Measurements from ENCODE around the gene FAM9A. TPM values are rescaled to one million over a fixed set of nuclear protein-coding genes. Genes with fewer than 3 reads are reported as not detected.

Gene FAM9A
- total and polyA plus RNA-seq, 9 donors, result not detected

DNA sequence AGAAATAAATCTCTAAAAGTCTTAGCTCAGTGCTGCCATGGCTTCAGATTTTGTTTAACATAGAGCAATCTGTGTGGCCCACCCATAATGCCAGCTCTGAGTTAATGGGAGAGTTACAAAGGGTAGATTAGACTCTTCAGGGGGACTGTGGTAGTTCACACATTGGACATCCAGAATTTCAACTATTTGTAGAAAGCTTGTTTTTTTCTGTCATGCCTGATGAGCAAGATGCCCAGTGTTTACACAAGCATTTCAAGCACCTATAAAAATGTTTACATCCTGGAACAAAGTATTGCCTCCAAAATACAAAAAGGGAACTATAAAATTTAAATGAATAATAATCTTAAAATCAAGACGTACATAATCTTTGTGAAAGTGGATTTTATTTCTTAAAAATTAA, 43.0 kb upstream of the FAM9A start:
- Histone ChIP-seq H3K27ac (ENCODE audit: low read length) (no peak overlapping the region), H3K4me1 (ENCODE audit: control insufficient read depth, insufficient read depth, low read length) (no peaks in the 10 kb centered on the region), H3K4me3 (ENCODE audit: low read length) (no peak overlapping the region), H3K27me3 (ENCODE audit: control insufficient read depth, insufficient read depth, low read length) (peaks cover 14% of the 10 kb centered on the region), H3K36me3 (ENCODE audit: control insufficient read depth, insufficient read depth, low read length) (no peaks in the 10 kb centered on the region), H3K9me3 (replicated peaks; ENCODE audit: control insufficient read depth, low read depth, low read length) (no peaks in the 10 kb centered on the region)
- DNase-seq, result no peak
- no CpG with 5 or more reads among the region's 1 CpG for WGBS (ENCODE audit: insufficient coverage)

DNA sequence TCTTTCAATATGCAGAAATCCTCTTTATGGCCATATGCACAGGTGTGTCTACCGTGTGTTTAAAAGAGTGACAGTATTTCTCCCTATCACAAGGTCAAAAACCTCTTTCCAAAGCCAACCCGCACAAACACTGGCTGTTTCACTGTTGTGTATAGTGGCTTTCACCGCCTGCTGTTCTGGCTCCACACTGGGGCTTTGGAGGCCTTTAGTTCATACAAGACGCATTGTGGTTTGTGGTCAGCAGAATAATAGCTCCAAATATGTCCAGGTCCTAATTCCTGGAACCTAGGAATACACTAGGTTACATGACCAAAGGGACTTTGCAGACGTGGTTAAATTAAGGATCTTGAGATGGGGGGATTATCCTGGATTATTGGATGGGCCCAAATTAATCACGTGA, 40.7 kb upstream of the FAM9A start:
- Histone ChIP-seq H3K9me3 (replicated peaks; ENCODE audit: control insufficient read depth, low read depth, low read length) (no peaks in the 10 kb centered on the region), H3K4me3 (ENCODE audit: low read length) (no peak overlapping the region), H3K4me1 (ENCODE audit: control insufficient read depth, insufficient read depth, low read length) (no peaks in the 10 kb centered on the region), H3K27me3 (ENCODE audit: control insufficient read depth, insufficient read depth, low read length) (peaks cover 21% of the 10 kb centered on the region), H3K36me3 (ENCODE audit: control insufficient read depth, insufficient read depth, low read length) (no peaks in the 10 kb centered on the region), H3K27ac (ENCODE audit: low read length) (no peak overlapping the region)
- no peak for DNase-seq
- 92% methylated on average over 2 of the region's 6 CpGs for WGBS (ENCODE audit: insufficient coverage)

DNA sequence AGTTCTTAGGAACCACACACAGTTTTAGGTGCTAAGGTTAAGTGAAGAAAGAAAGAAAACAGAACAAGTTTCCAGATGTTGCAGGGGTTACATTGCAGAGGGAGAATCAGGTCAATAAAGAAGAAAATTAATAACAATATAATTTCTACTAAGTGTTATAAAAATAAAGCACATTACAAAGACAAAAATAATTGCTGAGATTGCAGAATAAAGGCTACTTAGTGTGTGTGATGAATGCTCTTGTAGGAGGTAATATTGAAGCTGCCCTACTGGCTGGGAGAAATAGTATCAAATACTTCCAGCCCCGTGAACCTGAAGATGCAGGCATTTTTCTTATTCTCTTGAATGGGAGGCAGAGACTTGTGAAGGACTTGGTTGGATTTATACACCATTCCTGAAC, 33.2 kb upstream of the FAM9A start:
- Histone ChIP-seq H3K9me3 (replicated peaks; ENCODE audit: control insufficient read depth, low read depth, low read length) (no peaks in the 10 kb centered on the region), H3K27ac (ENCODE audit: low read length) (no peak overlapping the region), H3K27me3 (ENCODE audit: control insufficient read depth, insufficient read depth, low read length) (peaks cover 23% of the 10 kb centered on the region), H3K4me1 (ENCODE audit: control insufficient read depth, insufficient read depth, low read length) (no peaks in the 10 kb centered on the region), H3K4me3 (ENCODE audit: low read length) (no peak overlapping the region), H3K36me3 (ENCODE audit: control insufficient read depth, insufficient read depth, low read length) (no peaks in the 10 kb centered on the region)
- WGBS (ENCODE audit: insufficient coverage), result no CpG with 5 or more reads among the region's 1 CpG
- DNase-seq, result no peak

DNA sequence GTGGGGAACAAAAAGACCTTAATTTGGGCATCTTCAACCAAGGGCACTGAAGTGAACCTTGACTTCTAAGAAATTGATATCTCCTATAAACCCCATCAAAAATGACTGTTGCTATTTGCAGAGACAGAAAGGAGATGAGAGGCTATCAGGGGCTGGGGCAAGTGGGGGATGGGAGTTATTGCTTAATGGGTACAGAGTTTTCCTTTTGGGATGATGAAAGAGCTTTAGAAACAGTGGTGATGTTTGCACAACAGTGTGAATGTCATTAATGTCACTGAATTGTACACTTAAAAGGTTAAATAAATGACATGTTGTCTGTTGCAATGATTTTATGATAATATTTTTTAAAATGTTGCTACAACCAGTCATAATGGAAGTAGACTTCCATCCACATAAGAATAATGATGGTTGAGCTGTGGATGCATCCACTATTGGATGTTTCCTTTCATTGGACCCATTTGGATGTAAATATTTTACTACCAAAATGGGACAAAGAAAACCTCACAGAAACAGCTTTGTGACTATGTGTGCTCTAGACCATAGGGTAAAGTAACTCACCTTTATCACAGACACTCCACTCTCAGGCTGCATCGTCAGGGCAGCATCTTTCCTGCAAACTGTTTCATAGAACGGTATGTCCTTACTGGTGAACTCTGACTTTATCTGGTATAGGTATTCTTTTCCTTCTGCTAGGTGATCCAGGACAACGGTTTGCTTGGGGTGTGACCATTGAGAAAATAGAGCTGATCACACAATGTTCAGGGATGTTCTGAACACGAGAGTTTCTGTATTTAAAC, 31.6 kb upstream of the FAM9A start:
- no peak overlapping the region for H3K4me3 ChIP-seq (ENCODE audit: low read length)
- H3K27ac ChIP-seq (ENCODE audit: low read length), result no peak overlapping the region
- WGBS (ENCODE audit: insufficient coverage), result no CpG with 5 or more reads among the region's 4 CpGs
- H3K4me1 ChIP-seq (ENCODE audit: control insufficient read depth, insufficient read depth, low read length), result no peaks in the 10 kb centered on the region
- H3K36me3 ChIP-seq (ENCODE audit: control insufficient read depth, insufficient read depth, low read length), result no peaks in the 10 kb centered on the region
- DNase-seq, result no peak
- no peaks in the 10 kb centered on the region for H3K9me3 ChIP-seq (replicated peaks; ENCODE audit: control insufficient read depth, low read depth, low read length)
- peaks cover 20% of the 10 kb centered on the region for H3K27me3 ChIP-seq (ENCODE audit: control insufficient read depth, insufficient read depth, low read length)

DNA sequence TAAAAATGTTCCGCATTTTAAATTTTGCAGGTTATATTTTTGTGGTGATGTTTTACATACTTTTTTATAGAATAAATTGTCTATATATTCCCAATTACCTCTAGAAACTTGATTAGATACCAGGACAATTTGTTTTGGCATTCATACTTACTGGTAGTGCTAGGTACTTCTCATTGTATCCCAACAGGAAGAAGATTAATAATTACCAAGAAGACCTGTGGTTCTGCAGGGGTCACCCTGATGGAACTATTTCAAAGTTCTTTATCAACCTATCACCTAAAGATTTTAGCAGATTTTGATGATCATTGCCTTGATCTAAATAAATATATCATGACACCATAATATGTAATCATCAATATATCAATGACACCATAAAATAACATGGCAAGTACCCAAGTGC, 22.5 kb upstream of the FAM9A start:
- Histone ChIP-seq H3K4me3 (ENCODE audit: low read length) (no peak overlapping the region), H3K36me3 (ENCODE audit: control insufficient read depth, insufficient read depth, low read length) (no peaks in the 10 kb centered on the region), H3K9me3 (replicated peaks; ENCODE audit: control insufficient read depth, low read depth, low read length) (no peaks in the 10 kb centered on the region), H3K4me1 (ENCODE audit: control insufficient read depth, insufficient read depth, low read length) (no peaks in the 10 kb centered on the region), H3K27me3 (ENCODE audit: control insufficient read depth, insufficient read depth, low read length) (peaks cover 13% of the 10 kb centered on the region), H3K27ac (ENCODE audit: low read length) (no peak overlapping the region)
- DNase-seq, result no peak
- WGBS (ENCODE audit: insufficient coverage), result no CpG with 5 or more reads among the region's 1 CpG

DNA sequence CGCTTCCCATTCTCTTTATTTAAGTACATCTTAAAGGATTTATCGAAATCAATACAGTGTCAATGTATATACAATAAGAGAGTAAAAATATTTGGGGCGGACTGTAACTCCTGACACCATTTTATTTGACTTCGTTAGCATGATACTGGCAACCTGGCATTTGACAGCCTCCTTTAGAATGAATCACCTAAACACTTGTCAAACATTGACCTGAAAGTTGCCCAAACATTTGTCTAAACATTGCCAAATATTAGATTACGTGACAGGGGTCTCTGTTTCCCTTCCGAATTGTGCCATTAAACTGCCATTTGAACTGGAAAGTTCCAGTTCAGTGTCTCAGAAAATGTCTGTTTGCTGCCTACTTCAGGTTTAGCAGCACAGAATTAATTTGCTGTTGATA, 20.8 kb upstream of the FAM9A start:
- 86% methylated on average over 2 of the region's 6 CpGs for WGBS (ENCODE audit: insufficient coverage)
- no peaks in the 10 kb centered on the region for H3K4me1 ChIP-seq (ENCODE audit: control insufficient read depth, insufficient read depth, low read length)
- H3K4me3 ChIP-seq (ENCODE audit: low read length), result no peak overlapping the region
- H3K27me3 ChIP-seq (ENCODE audit: control insufficient read depth, insufficient read depth, low read length), result peaks cover 13% of the 10 kb centered on the region
- DNase-seq, result no peak
- H3K9me3 ChIP-seq (replicated peaks; ENCODE audit: control insufficient read depth, low read depth, low read length), result no peaks in the 10 kb centered on the region
- H3K27ac ChIP-seq (ENCODE audit: low read length), result no peak overlapping the region
- H3K36me3 ChIP-seq (ENCODE audit: control insufficient read depth, insufficient read depth, low read length), result no peaks in the 10 kb centered on the region

DNA sequence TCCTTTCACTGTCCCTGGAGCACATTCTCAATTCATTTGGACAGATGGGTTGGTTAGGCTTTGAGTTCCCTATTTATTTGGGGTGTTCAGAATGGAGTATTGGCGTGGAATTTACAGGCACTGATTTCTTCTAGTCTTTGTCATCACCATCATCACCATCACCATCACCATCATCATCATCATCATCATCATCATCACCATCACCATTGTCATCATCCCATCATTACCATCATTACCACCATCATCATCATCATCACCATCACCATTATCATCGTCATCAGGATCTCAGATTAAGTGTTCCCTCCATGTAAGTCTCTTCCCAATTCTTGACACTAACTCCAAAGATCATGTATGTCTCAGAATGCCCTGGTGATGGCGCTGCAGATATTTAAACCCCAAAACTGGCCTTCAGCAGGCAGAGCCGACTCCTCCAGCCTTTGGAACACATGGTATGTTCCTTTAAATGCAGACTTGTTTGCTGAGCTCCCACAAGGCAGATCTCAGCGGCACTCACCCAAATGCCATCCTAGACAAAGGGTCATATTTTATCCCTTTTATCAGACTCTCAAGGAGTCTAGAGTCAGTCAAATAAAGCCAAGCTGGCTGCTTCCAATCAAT, 19.8 kb upstream of the FAM9A start:
- peak; percentile 3 for DNase-seq
- no peak overlapping the region for H3K27ac ChIP-seq (ENCODE audit: low read length)
- no peak overlapping the region for H3K4me3 ChIP-seq (ENCODE audit: low read length)
- no peaks in the 10 kb centered on the region for H3K9me3 ChIP-seq (replicated peaks; ENCODE audit: control insufficient read depth, low read depth, low read length)
- H3K36me3 ChIP-seq (ENCODE audit: control insufficient read depth, insufficient read depth, low read length), result no peaks in the 10 kb centered on the region
- H3K27me3 ChIP-seq (ENCODE audit: control insufficient read depth, insufficient read depth, low read length), result peaks cover 10% of the 10 kb centered on the region
- H3K4me1 ChIP-seq (ENCODE audit: control insufficient read depth, insufficient read depth, low read length), result no peaks in the 10 kb centered on the region
- 24% methylated on average over 4 of the region's 5 CpGs for WGBS (ENCODE audit: insufficient coverage)

DNA sequence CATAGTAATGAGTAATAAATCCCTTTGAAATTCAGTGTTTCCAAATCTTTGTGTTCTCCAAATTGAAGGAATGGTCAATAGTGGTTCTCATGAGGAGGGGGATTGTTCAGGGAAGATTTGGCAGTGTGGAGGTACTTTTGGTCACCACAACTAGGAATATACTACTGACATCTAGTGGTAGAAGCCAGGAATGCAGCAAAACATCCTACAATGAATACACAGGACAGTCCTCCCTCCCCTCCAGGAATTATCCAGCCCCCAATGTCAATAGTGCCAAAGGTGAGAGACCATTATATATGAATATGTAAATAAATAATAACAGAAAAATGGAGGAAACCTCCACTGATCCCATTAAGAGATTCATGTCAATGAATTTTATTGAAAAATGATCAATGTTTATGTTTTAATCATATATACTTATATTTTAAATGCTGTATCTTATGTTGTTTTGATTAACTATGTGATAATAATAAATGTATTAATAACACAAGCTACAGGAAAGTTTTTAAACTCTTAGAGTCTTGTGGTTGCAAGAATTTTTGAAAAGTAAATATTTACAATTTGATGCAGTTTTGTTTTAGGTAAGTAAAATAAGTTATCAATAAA, 14.4 kb upstream of the FAM9A start:
- Histone ChIP-seq H3K27ac (ENCODE audit: low read length) (no peak overlapping the region), H3K36me3 (ENCODE audit: control insufficient read depth, insufficient read depth, low read length) (no peaks in the 10 kb centered on the region), H3K9me3 (replicated peaks; ENCODE audit: control insufficient read depth, low read depth, low read length) (no peaks in the 10 kb centered on the region), H3K4me1 (ENCODE audit: control insufficient read depth, insufficient read depth, low read length) (no peaks in the 10 kb centered on the region), H3K27me3 (ENCODE audit: control insufficient read depth, insufficient read depth, low read length) (peaks cover 3% of the 10 kb centered on the region), H3K4me3 (ENCODE audit: low read length) (no peak overlapping the region)
- peak; percentile 67 for DNase-seq

DNA sequence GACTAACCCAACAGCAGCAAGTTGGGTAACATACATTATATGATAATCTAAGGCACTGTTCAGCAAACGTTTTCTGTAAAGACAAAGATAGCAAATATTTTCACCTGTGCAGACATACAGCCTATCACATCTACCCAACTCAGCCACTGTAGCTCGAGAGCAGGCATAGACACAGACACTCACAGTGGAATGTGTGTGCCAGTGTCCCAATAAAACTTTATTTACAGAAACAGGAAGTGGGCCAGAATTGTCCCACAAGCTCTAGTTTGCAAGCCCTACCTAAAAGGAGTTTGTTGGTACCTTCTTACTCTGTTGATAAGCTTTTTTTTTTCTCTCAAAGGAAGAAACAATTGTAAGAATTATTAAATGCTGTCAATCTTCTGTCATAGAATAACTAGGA, 11.9 kb upstream of the FAM9A start:
- Histone ChIP-seq H3K9me3 (replicated peaks; ENCODE audit: control insufficient read depth, low read depth, low read length) (no peaks in the 10 kb centered on the region), H3K36me3 (ENCODE audit: control insufficient read depth, insufficient read depth, low read length) (no peaks in the 10 kb centered on the region), H3K4me3 (ENCODE audit: low read length) (no peak overlapping the region), H3K4me1 (ENCODE audit: control insufficient read depth, insufficient read depth, low read length) (no peaks in the 10 kb centered on the region), H3K27ac (ENCODE audit: low read length) (no peak overlapping the region), H3K27me3 (ENCODE audit: control insufficient read depth, insufficient read depth, low read length) (peaks cover 3% of the 10 kb centered on the region)
- DNase-seq, result no peak
- no CpG with 5 or more reads among the region's 2 CpGs for WGBS (ENCODE audit: insufficient coverage)

DNA sequence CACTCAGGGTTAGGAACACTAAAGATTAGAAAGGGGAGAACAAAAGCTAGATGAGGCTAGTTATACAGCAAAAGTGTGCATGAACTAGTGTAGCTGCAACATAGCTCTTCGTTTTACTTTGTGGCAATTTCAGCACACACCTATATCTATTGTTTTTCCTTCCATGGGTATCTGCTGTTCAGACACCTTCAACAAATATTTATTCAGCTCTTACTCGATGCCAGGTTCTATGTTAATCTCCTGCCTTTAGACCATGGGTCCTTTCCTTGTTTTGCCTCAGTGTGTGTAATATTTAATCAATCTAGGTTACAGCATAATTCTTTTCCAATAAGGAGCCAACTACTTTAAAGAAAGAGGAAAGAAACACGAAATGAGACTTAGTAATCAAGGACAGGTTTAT, 10.4 kb upstream of the FAM9A start:
- WGBS (ENCODE audit: insufficient coverage), result 83% methylated on average over 1 of the region's 3 CpGs
- Histone ChIP-seq H3K4me3 (ENCODE audit: low read length) (no peak overlapping the region), H3K27ac (ENCODE audit: low read length) (no peak overlapping the region), H3K27me3 (ENCODE audit: control insufficient read depth, insufficient read depth, low read length) (peaks cover 4% of the 10 kb centered on the region), H3K9me3 (replicated peaks; ENCODE audit: control insufficient read depth, low read depth, low read length) (no peaks in the 10 kb centered on the region), H3K36me3 (ENCODE audit: control insufficient read depth, insufficient read depth, low read length) (no peaks in the 10 kb centered on the region), H3K4me1 (ENCODE audit: control insufficient read depth, insufficient read depth, low read length) (no peaks in the 10 kb centered on the region)
- DNase-seq, result no peak

All from muscle of leg (tissue), 11 donors.